ENCODE results near the gene ADTRP.
"Not testable (repeated sequence)": the region's sequence is repeated elsewhere in the genome, so short reads cannot be mapped to it uniquely, and the experiment has no call there.

GRCh38 chr6:11689400-11689799 is 89.2 kb downstream of the ADTRP start:
- not testable (repeated sequence) for TF ChIP-seq CTCF, POLR2A (IDR thresholded peaks at IDR 0.05)
